ENCODE data around the gene ACBD5.

ACBD5 gene

GRCh38 chr10:27150261-27150660 is 90.3 kb downstream of the ACBD5 start:
- DNase-seq, result no peak

- no peak for DNase-seq
Observed at GRCh38 chr10:27147701-27148100, 92.9 kb downstream of the ACBD5 start.

- no peak for DNase-seq
Observed at GRCh38 chr10:27145937-27146336, 94.7 kb downstream of the ACBD5 start.
